22Rv1 (cell line): Measurements from ENCODE around the gene MORN1.
A peak's percentile ranks its signal among the peaks of the same experiment; 100 is the strongest.

Experiments used
- H3K27ac ChIP-seq: fragments of 450-650 bp; 2 replicates; pipeline ENCODE4 v1.5.1; 2017
- ZFX ChIP-seq: fragments of 450-650 bp; IDR thresholded peaks from 2 replicates; pipeline ENCODE4 v1.6.1; 2017; ENCODE audit warnings: antibody characterized with exemption, borderline replicate concordance
- TF ChIP-seq, protein P1 (sequence below): fragments of 450-650 bp; IDR thresholded peaks from 2 replicates; pipeline ENCODE4 v1.5.1; 2017; ENCODE audit warnings: mild to moderate bottlenecking

Gene MORN1

DNA sequence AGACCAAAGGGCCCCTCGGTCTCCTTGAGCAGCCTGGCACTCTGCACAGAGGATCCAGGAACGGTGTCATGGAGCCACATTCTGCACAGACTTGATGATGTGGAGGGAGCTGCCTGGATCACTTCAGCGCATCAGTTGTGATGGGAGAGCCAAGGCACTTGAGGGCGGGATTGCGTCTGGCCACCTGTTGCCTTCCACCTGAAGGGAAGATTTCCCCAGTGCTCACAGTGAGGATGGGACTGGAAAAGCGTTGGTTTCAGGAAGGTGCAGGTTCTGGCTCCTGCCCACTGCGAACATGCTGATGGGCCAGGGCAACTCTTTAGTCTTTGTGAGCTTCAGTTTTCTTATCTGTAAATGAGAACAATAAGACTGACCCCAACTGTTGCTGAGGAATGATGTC, 2.9 kb upstream of the MORN1 start:
- no peak for TF ChIP-seq ZFX
- TF ChIP-seq, protein P1, sequence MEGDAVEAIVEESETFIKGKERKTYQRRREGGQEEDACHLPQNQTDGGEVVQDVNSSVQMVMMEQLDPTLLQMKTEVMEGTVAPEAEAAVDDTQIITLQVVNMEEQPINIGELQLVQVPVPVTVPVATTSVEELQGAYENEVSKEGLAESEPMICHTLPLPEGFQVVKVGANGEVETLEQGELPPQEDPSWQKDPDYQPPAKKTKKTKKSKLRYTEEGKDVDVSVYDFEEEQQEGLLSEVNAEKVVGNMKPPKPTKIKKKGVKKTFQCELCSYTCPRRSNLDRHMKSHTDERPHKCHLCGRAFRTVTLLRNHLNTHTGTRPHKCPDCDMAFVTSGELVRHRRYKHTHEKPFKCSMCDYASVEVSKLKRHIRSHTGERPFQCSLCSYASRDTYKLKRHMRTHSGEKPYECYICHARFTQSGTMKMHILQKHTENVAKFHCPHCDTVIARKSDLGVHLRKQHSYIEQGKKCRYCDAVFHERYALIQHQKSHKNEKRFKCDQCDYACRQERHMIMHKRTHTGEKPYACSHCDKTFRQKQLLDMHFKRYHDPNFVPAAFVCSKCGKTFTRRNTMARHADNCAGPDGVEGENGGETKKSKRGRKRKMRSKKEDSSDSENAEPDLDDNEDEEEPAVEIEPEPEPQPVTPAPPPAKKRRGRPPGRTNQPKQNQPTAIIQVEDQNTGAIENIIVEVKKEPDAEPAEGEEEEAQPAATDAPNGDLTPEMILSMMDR = no peak
- peak overlapping the region; percentile 90 for H3K27ac ChIP-seq

DNA sequence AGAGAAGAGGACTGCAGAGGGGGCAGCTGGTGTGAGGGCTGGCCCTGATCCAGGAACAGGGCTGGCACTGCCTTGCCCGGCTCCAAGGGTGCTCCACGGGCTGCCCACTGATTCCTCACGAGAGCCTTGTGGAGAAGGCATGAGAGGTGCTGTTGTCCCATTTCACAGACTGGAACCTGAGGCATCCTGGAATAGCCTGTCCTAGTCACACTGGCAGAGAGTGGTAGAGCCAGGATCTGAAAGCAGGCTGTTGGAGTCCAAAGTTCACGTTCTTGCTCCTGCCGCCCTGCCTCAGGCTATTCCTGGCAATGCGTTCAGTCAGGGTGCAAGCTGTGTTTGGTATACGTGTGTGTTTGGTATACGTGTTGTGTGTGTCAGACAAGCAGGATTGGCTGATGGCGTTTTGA, 2.1 kb upstream of the MORN1 start:
- no peak for TF ChIP-seq ZFX
- TF ChIP-seq, protein P1 = no peak
- H3K27ac ChIP-seq = peak overlapping the region; percentile 90

DNA sequence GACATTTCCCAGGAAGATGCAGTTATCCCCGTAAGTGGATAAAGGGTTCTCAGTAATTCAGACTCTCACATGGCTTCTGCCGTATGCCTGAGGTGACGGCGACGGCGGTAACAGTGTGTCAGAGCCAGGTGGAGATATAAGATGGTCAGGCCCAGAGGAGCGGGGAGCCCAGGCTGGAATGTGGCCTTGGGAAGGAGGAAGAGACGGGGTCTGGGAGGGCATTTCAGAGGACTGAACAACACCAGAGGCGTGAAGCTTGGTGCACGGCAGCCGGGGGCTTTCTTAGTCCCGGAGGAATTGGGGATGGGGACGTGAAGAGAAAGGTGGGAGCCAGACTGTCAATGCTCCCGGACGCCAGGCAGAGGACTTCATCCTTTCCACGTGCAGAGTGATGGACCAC, 1.3 kb upstream of the MORN1 start:
- TF ChIP-seq, protein P1 = no peak
- TF ChIP-seq ZFX = no peak
- peak overlapping the region; percentile 90 for H3K27ac ChIP-seq

DNA sequence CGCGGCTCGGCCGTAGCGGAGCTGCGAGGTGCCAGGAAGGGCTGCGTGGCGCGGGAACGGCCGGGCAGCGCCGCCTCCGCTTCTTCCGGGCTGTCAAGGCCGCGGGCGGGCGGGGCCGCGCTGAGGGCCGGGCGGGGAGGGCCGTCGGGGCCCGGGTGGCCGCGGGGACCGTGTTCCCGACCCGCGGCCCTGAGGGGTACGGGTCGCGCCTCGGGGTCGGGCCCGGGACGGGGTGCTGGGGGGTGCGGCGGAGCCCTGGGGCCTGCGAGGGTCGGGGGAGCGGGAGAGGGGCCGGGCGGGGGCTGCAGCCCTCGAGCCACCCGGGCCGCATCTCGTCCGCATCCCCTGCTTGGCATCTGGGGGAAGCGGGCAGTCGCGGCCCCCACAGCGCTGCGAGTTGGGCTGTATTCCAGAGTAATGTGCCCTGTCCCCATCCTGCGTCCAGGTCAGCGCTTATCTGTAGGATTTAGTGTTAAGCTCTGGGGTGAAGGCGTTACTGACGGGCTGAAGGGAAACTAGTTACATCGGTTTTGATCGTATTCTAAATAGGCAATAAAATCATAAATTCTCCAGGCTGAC, 666 bp upstream of the MORN1 start:
- H3K27ac ChIP-seq = peak overlapping the region; percentile 90

DNA sequence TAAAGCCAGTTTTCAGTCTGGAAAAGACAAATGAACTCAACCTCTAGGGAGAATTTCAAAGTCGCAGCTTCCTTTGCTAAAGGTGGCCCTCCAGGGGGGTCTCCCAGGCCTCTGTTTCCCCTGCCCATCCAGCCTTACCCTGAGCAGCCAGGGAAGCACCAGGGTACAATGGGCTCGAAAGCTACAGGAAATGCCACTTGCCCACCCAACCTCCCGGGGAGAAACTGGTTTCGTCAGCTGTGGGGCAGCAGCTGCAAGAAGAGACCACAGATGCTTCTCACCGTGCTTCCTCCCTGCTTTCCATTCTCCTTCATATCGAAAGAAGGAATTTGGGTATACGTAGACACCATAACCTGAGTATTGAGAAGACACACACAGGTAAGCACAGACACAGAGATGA, 1.7 kb downstream of the MORN1 start:
- H3K27ac ChIP-seq = peak overlapping the region; percentile 90; the same call in 1 of the 2 replicates
- TF ChIP-seq, protein P1 = no peak
- TF ChIP-seq ZFX = no peak

More for the DNA sequence above, 666 bp upstream of the MORN1 start:
- no peak for TF ChIP-seq ZFX
- TF ChIP-seq, protein P1 = no peak

DNA sequence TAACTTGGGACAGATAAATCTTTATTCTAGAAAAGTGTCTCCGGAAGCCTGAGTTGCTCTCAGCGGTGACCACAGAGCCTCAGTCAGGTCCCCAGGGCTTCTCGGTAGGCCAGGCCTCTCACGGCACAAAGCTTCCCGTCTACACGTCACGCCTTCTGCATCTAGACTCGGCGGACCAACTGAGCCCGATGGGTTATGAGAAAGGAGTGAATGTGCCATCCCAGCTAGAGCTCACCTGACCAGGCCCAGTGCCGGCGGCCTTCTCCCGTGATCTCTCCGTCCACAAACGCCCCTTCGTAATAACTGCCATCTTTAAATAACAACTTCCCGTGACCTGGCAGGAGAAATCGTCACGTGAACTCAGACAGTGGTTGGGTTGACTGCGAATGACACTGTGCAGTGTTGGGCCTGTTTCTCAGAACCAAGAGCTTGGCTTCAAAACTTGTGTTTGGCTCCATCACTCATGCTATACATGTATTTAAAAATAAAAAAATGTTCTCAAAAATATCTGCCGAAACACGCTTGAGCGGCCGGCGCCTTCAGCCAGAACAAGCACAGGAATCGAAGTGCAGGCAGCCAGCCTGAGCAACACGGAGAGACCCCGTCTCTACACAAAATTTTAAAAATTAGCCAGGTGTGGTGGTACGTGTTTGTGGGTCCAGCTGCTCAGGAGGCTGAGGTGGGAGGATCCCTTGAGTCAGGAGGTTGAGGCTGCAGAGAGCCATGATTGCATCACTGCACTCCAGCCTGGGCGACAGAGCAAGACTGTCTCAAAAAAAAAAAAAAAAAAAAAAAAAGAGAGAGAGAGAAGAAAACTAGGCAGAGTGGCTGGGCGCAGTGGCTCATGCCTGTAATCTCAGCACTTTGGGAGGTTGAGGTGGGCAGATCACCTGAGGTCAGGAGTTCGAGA, 3.1 kb downstream of the MORN1 start:
- no peak for TF ChIP-seq ZFX
- TF ChIP-seq, protein P1 = no peak
- H3K27ac ChIP-seq = no peak overlapping the region
